SK-N-SH treated with all-trans-retinoic acid at 6 μM for 48 hours (cell line): ENCODE results near the gene ATRNL1.

Source experiments
- ATAC-seq: fragments of 200-7000 bp; cut with Tn5 transposase; 3 replicates; pipeline ENCODE4 v1.9.1; 2020; ENCODE audit warnings: mild to moderate bottlenecking, moderate library complexity
- ARNTL ChIP-seq: fragments of 450-650 bp; formaldehyde crosslinking; IDR thresholded peaks from 2 replicates; pipeline ENCODE4 v1.5.0; 2020; ENCODE audit warnings: low read depth, mild to moderate bottlenecking, moderate library complexity, borderline replicate concordance
- BACH2 ChIP-seq: fragments of 250-450 bp; sonication (Bioruptor Pico); IDR thresholded peaks from 2 replicates; pipeline ENCODE4 v1.9.0; 2021; ENCODE audit warnings: mild to moderate bottlenecking, borderline replicate concordance
- CSDC2 ChIP-seq: fragments of 250-450 bp; sonication (Bioruptor Pico); IDR thresholded peaks from 2 replicates; pipeline ENCODE4 v1.5.0; 2020; ENCODE audit warnings: mild to moderate bottlenecking, moderate library complexity
- ESRRG ChIP-seq: fragments of 250-450 bp; sonication (Bioruptor Pico); IDR thresholded peaks from 2 replicates; pipeline ENCODE4 v1.6.1; 2021; ENCODE audit warnings: mild to moderate bottlenecking
- ISL1 ChIP-seq: fragments of 250-450 bp; sonication (Bioruptor Pico); IDR thresholded peaks from 2 replicates; pipeline ENCODE4 v2.1.2; 2022; ENCODE audit warnings: mild to moderate bottlenecking, moderate library complexity
- PPARA ChIP-seq: fragments of 250-450 bp; sonication (Bioruptor Pico); IDR thresholded peaks from 2 replicates; pipeline ENCODE4 v1.5.0; 2020; ENCODE audit warnings: mild to moderate bottlenecking, borderline replicate concordance
- RARB ChIP-seq: fragments of 250-450 bp; sonication (Bioruptor Pico); IDR thresholded peaks from 2 replicates; pipeline ENCODE4 v1.8.0; 2021; ENCODE audit warnings: mild to moderate bottlenecking, moderate library complexity
- SNAI2 ChIP-seq: fragments of 250-450 bp; sonication (Bioruptor Pico); IDR thresholded peaks from 2 replicates; pipeline ENCODE4 v1.5.0; 2020; ENCODE audit warnings: mild to moderate bottlenecking, moderate library complexity
- TCF4 ChIP-seq: fragments of 250-450 bp; sonication (Bioruptor Pico); IDR thresholded peaks from 2 replicates; pipeline ENCODE4 v1.8.0; 2021; ENCODE audit warnings: mild to moderate bottlenecking, moderate library complexity, borderline replicate concordance
- TOX ChIP-seq: fragments of 250-450 bp; sonication (Bioruptor Pico); IDR thresholded peaks from 2 replicates; pipeline ENCODE4 v1.8.0; 2021; ENCODE audit warnings: mild to moderate bottlenecking, moderate library complexity, borderline replicate concordance
- ZC3H10 ChIP-seq: fragments of 250-450 bp; sonication (Bioruptor Pico); IDR thresholded peaks from 2 replicates; pipeline ENCODE4 v1.5.1; 2021; ENCODE audit warnings: mild to moderate bottlenecking, moderate library complexity
- ZFP3 ChIP-seq: fragments of 250-450 bp; sonication (Bioruptor Pico); IDR thresholded peaks from 2 replicates; pipeline ENCODE4 v1.5.0; 2020; ENCODE audit warnings: mild to moderate bottlenecking, moderate library complexity
- ZFP30 ChIP-seq: fragments of 450-650 bp; formaldehyde crosslinking; IDR thresholded peaks from 2 replicates; pipeline ENCODE4 v1.5.0; 2022; ENCODE audit warnings: mild to moderate bottlenecking, moderate library complexity
- ZNF565 ChIP-seq: fragments of 450-650 bp; formaldehyde crosslinking; conservative IDR thresholded peaks from 2 replicates; pipeline ENCODE4 v1.5.0; 2020; ENCODE audit warnings: low read depth, mild to moderate bottlenecking, moderate library complexity
- ZNF70 ChIP-seq: fragments of 450-650 bp; formaldehyde crosslinking; IDR thresholded peaks from 2 replicates; pipeline ENCODE4 v1.5.0; 2020; ENCODE audit warnings: mild to moderate bottlenecking, moderate library complexity
- ZNF8 ChIP-seq: fragments of 450-650 bp; formaldehyde crosslinking; IDR thresholded peaks from 2 replicates; pipeline ENCODE4 v1.5.0; 2020; ENCODE audit warnings: mild to moderate bottlenecking, moderate library complexity
- TF ChIP-seq, protein P1 (sequence below): fragments of 250-450 bp; sonication (Bioruptor Pico); IDR thresholded peaks from 2 replicates; pipeline ENCODE4 v1.5.1; 2020; ENCODE audit warnings: low read depth, mild to moderate bottlenecking, moderate library complexity
- TF ChIP-seq, protein P2 (sequence below): fragments of 250-450 bp; sonication (Bioruptor Pico); IDR thresholded peaks from 2 replicates; pipeline ENCODE4 v1.5.0; 2020; ENCODE audit warnings: mild to moderate bottlenecking, moderate library complexity
- TF ChIP-seq, protein P3 (sequence below): fragments of 250-450 bp; sonication (Bioruptor Pico); IDR thresholded peaks from 2 replicates; pipeline ENCODE4 v1.8.0; 2021; ENCODE audit warnings: low read depth, mild to moderate bottlenecking, moderate library complexity, borderline replicate concordance
- TF ChIP-seq, protein P4 (sequence below): fragments of 250-450 bp; sonication (Bioruptor Pico); IDR thresholded peaks from 2 replicates; pipeline ENCODE4 v1.5.1; 2021; ENCODE audit warnings: mild to moderate bottlenecking, moderate library complexity
- TF ChIP-seq, protein P5 (sequence below): fragments of 250-450 bp; sonication (Bioruptor Pico); IDR thresholded peaks from 2 replicates; pipeline ENCODE4 v1.8.0; 2020; ENCODE audit warnings: mild to moderate bottlenecking, moderate library complexity, borderline replicate concordance

ATRNL1 gene

DNA sequence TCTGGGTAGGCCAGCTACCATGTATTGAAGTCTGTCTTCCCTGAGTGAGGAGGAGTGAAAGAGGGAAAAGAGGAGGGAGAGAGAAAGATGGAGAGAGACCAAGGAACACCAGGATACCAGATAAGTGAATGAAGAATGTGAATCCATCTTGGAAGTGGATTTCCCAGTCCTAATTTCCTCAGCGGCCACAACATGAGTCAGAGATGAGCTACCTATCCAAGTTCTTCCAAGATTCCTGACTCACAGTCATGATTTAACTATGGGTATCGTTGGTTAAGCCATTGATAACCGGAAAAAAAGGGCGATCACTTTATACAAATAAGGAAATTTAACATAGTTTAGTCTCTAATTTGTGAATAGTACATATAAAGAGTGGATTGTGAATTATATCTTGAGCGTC is 561.8 kb downstream of the ATRNL1 start:
- no peak for TF ChIP-seq RARB (CRISPR knock-in tag)
- TF ChIP-seq, protein P1, sequence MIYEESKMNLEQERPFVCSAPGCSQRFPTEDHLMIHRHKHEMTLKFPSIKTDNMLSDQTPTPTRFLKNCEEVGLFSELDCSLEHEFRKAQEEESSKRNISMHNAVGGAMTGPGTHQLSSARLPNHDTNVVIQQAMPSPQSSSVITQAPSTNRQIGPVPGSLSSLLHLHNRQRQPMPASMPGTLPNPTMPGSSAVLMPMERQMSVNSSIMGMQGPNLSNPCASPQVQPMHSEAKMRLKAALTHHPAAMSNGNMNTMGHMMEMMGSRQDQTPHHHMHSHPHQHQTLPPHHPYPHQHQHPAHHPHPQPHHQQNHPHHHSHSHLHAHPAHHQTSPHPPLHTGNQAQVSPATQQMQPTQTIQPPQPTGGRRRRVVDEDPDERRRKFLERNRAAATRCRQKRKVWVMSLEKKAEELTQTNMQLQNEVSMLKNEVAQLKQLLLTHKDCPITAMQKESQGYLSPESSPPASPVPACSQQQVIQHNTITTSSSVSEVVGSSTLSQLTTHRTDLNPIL: no peak
- no peak for TF ChIP-seq ZNF70 (CRISPR knock-in tag)
- TF ChIP-seq, protein P2, sequence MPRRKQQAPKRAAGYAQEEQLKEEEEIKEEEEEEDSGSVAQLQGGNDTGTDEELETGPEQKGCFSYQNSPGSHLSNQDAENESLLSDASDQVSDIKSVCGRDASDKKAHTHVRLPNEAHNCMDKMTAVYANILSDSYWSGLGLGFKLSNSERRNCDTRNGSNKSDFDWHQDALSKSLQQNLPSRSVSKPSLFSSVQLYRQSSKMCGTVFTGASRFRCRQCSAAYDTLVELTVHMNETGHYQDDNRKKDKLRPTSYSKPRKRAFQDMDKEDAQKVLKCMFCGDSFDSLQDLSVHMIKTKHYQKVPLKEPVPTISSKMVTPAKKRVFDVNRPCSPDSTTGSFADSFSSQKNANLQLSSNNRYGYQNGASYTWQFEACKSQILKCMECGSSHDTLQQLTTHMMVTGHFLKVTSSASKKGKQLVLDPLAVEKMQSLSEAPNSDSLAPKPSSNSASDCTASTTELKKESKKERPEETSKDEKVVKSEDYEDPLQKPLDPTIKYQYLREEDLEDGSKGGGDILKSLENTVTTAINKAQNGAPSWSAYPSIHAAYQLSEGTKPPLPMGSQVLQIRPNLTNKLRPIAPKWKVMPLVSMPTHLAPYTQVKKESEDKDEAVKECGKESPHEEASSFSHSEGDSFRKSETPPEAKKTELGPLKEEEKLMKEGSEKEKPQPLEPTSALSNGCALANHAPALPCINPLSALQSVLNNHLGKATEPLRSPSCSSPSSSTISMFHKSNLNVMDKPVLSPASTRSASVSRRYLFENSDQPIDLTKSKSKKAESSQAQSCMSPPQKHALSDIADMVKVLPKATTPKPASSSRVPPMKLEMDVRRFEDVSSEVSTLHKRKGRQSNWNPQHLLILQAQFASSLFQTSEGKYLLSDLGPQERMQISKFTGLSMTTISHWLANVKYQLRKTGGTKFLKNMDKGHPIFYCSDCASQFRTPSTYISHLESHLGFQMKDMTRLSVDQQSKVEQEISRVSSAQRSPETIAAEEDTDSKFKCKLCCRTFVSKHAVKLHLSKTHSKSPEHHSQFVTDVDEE: no peak
- TF ChIP-seq, protein P3, sequence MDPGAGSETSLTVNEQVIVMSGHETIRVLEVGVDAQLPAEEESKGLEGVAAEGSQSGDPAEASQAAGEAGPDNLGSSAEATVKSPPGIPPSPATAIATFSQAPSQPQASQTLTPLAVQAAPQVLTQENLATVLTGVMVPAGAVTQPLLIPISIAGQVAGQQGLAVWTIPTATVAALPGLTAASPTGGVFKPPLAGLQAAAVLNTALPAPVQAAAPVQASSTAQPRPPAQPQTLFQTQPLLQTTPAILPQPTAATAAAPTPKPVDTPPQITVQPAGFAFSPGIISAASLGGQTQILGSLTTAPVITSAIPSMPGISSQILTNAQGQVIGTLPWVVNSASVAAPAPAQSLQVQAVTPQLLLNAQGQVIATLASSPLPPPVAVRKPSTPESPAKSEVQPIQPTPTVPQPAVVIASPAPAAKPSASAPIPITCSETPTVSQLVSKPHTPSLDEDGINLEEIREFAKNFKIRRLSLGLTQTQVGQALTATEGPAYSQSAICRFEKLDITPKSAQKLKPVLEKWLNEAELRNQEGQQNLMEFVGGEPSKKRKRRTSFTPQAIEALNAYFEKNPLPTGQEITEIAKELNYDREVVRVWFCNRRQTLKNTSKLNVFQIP (CRISPR knock-in tag): no peak
- TF ChIP-seq ZC3H10: no peak
- no peak for TF ChIP-seq TCF4 (CRISPR knock-in tag)
- TF ChIP-seq, protein P4, sequence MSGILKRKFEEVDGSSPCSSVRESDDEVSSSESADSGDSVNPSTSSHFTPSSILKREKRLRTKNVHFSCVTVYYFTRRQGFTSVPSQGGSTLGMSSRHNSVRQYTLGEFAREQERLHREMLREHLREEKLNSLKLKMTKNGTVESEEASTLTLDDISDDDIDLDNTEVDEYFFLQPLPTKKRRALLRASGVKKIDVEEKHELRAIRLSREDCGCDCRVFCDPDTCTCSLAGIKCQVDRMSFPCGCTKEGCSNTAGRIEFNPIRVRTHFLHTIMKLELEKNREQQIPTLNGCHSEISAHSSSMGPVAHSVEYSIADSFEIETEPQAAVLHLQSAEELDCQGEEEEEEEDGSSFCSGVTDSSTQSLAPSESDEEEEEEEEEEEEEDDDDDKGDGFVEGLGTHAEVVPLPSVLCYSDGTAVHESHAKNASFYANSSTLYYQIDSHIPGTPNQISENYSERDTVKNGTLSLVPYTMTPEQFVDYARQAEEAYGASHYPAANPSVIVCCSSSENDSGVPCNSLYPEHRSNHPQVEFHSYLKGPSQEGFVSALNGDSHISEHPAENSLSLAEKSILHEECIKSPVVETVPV (CRISPR knock-in tag): no peak
- TF ChIP-seq, protein P5, sequence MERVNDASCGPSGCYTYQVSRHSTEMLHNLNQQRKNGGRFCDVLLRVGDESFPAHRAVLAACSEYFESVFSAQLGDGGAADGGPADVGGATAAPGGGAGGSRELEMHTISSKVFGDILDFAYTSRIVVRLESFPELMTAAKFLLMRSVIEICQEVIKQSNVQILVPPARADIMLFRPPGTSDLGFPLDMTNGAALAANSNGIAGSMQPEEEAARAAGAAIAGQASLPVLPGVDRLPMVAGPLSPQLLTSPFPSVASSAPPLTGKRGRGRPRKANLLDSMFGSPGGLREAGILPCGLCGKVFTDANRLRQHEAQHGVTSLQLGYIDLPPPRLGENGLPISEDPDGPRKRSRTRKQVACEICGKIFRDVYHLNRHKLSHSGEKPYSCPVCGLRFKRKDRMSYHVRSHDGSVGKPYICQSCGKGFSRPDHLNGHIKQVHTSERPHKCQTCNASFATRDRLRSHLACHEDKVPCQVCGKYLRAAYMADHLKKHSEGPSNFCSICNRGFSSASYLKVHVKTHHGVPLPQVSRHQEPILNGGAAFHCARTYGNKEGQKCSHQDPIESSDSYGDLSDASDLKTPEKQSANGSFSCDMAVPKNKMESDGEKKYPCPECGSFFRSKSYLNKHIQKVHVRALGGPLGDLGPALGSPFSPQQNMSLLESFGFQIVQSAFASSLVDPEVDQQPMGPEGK: no peak
- no peak for TF ChIP-seq ARNTL (CRISPR knock-in tag)
- TF ChIP-seq ZNF8 (CRISPR knock-in tag): no peak
- TF ChIP-seq ISL1 (CRISPR knock-in tag): no peak
- no peak for TF ChIP-seq SNAI2
- no peak for TF ChIP-seq PPARA (CRISPR knock-in tag)
- no peak for TF ChIP-seq BACH2 (CRISPR knock-in tag)
- no peak for TF ChIP-seq ZNF565 (CRISPR knock-in tag)
- TF ChIP-seq TOX: no peak
- no peak for TF ChIP-seq ZFP3 (CRISPR knock-in tag)
- no peak for ATAC-seq

DNA sequence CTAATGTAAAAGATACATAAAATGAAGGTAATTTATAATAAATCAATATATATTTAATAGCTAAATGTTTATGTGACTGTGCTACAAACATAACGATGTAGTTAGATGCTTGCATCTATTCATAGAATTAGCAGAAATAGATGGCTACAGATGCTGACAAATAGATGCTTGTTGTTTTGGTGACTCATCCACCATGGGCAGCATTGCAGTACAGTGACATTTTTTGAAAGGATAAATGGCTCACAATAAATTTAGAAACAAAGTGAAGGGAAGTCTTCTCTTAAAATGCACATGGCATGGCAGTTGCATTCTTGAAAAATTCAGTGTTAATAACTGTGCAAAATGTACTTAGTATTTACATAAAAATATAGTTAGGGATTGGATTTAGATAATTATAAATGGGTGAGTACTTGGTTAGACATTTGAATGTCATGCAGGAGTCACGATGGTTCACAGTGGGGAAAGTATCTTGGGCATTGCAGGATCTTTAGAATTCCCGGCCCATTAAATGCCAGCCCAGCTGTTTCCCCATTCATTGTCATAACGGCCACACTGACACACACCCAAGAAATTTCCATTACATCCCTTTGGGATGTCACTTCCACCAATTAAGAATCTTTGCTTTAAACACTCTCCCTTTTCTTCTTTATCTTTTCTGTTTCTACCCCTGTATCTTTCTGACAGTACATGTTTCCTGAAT is 564.1 kb downstream of the ATRNL1 start:
- TF ChIP-seq CSDC2 (CRISPR knock-in tag) (no peak), ZFP30 (CRISPR knock-in tag) (no peak), TOX (no peak), PPARA (CRISPR knock-in tag) (no peak), TCF4 (CRISPR knock-in tag) (no peak), ESRRG (no peak), ZNF565 (CRISPR knock-in tag) (no peak)
- TF ChIP-seq, protein P3 (CRISPR knock-in tag): no peak

More for the DNA sequence above, 564.1 kb downstream of the ATRNL1 start:
- ATAC-seq: no peak
